NB4 (cell line): ENCODE data around the gene MAN2A2.
"Not testable (repeated sequence)": the region's sequence is repeated elsewhere in the genome, so short reads cannot be mapped to it uniquely, and the experiment has no call there.

Experiments
- DNase-seq: peaks from one replicate; pipeline ENCODE4 v3.0.0; 2010; ENCODE audit warnings: low read depth
- H3K4me3 ChIP-seq: one replicate; pipeline ENCODE4 v1.5.1; 2011; ENCODE audit warnings: mild to moderate bottlenecking, low read depth, low read length, moderate library complexity
- CTCF ChIP-seq: IDR thresholded peaks from one replicate; pipeline ENCODE4 v1.5.1; 2012; ENCODE audit warnings: low read depth, low read length
- MAX ChIP-seq: IDR thresholded peaks from 2 replicates; pipeline ENCODE4 v1.6.1; 2011; ENCODE audit warnings: low read depth, low read length
- MYC ChIP-seq: IDR thresholded peaks from 2 replicates; pipeline ENCODE4 v1.6.1; 2011; ENCODE audit warnings: low read depth, low read length
- POLR2A ChIP-seq: IDR thresholded peaks from 2 replicates; pipeline ENCODE4 v1.6.1; 2011; ENCODE audit warnings: mild to moderate bottlenecking; ENCODE audit not compliant: insufficient read length; ENCODE audit errors: extremely low read depth

Gene MAN2A2

GRCh38 chr15:90906181-90906849 is 3.2 kb downstream of the MAN2A2 start:
- TF ChIP-seq CTCF (no peak), POLR2A (no peak), MAX (no peak), MYC (no peak)
- H3K4me3 ChIP-seq = no peak overlapping the region
- DNase-seq = no peak

GRCh38 chr15:90907051-90907660 is 4.1 kb downstream of the MAN2A2 start:
- no peak for TF ChIP-seq MYC
- no peak for TF ChIP-seq CTCF
- no peak for TF ChIP-seq MAX
- no peak for TF ChIP-seq POLR2A
- H3K4me3 ChIP-seq = no peak overlapping the region
- no peak for DNase-seq

- TF ChIP-seq CTCF (no peak), POLR2A (no peak), MAX (no peak), MYC (no peak)
Observed at GRCh38 chr15:90907838-90908507, 4.9 kb downstream of the MAN2A2 start.

GRCh38 chr15:90909449-90909848 is 6.3 kb downstream of the MAN2A2 start:
- H3K4me3 ChIP-seq, DNase-seq: not testable (repeated sequence)

More at GRCh38 chr15:90907838-90908507, 4.9 kb downstream of the MAN2A2 start:
- DNase-seq = no peak
- no peak overlapping the region for H3K4me3 ChIP-seq

GRCh38 chr15:90909976-90910375 is 6.9 kb downstream of the MAN2A2 start:
- no peak overlapping the region for H3K4me3 ChIP-seq
- TF ChIP-seq MYC = no peak
- no peak for TF ChIP-seq POLR2A
- no peak for TF ChIP-seq MAX
- TF ChIP-seq CTCF = no peak
- DNase-seq = no peak

GRCh38 chr15:90910441-90911301 is 7.6 kb downstream of the MAN2A2 start:
- no peak for TF ChIP-seq MYC
- DNase-seq = no peak
- H3K4me3 ChIP-seq = no peak overlapping the region

GRCh38 chr15:90911302-90911623 is 8.2 kb downstream of the MAN2A2 start:
- DNase-seq = no peak
- TF ChIP-seq MYC (no peak), POLR2A (no peak), CTCF (no peak), MAX (no peak)
- H3K4me3 ChIP-seq = no peak overlapping the region
